Astrocyte (in vitro differentiated cells and primary cell): ENCODE results near the gene KBTBD6. TPM values are rescaled to one million over a fixed set of nuclear protein-coding genes. Genes with fewer than 3 reads are reported as not detected.

Experiments
- DNase-seq: peaks from one replicate; pipeline ENCODE4 v3.0.0-alpha.2; 2010; ENCODE audit warnings: low read depth
- FAIRE-seq: peaks from 2 replicates; lab custom pipeline; 2011; peaks lifted over from hg19 to GRCh38; lab: Jason Lieb, UNC
- H2AFZ ChIP-seq: 2 replicates; pipeline ENCODE4 v1.6.0; 2012; ENCODE audit warnings: low read depth, low read length, inconsistent platforms
- H3K27ac ChIP-seq: 2 replicates; pipeline ENCODE4 v1.5.1; 2011; ENCODE audit warnings: low read depth, low read length, inconsistent platforms
- H3K27me3 ChIP-seq: 2 replicates; pipeline ENCODE4 v1.6.0; 2011; ENCODE audit warnings: low read length, inconsistent platforms; ENCODE audit not compliant: insufficient read depth
- H3K36me3 ChIP-seq: 2 replicates; pipeline ENCODE4 v1.5.1; 2011; ENCODE audit warnings: low read length, inconsistent platforms; ENCODE audit not compliant: insufficient read depth
- H3K4me1 ChIP-seq: 2 replicates; pipeline ENCODE4 v1.5.1; 2011; ENCODE audit warnings: low read length, inconsistent platforms; ENCODE audit not compliant: insufficient read depth
- H3K4me2 ChIP-seq: 2 replicates; pipeline ENCODE4 v1.6.0; 2012; ENCODE audit warnings: low read length, inconsistent platforms
- H3K4me3 ChIP-seq: 2 replicates; pipeline ENCODE4 v1.5.1; 2011; ENCODE audit warnings: low read depth, mild to moderate bottlenecking, low read length, inconsistent platforms; ENCODE audit not compliant: insufficient read depth
- H3K79me2 ChIP-seq: 2 replicates; pipeline ENCODE4 v1.6.0; 2012; ENCODE audit warnings: mild to moderate bottlenecking, low read length, inconsistent platforms; ENCODE audit not compliant: insufficient read depth
- H3K9ac ChIP-seq: 2 replicates; pipeline ENCODE4 v1.6.0; 2012; ENCODE audit warnings: mild to moderate bottlenecking, low read length, inconsistent platforms
- H3K9me3 ChIP-seq: 2 replicates; pipeline ENCODE4 v1.5.1; 2012; ENCODE audit warnings: low read depth, mild to moderate bottlenecking, low read length, inconsistent platforms; ENCODE audit not compliant: insufficient read depth
- H4K20me1 ChIP-seq: 2 replicates; pipeline ENCODE4 v1.6.0; 2012; ENCODE audit warnings: low read length, inconsistent platforms; ENCODE audit not compliant: insufficient read depth
- H3K27ac Mint-ChIP-seq: one replicate; pipeline ENCODE4 v1.8.0; 2021; ENCODE audit warnings: mild to moderate bottlenecking, mixed read lengths; ENCODE audit not compliant: unreplicated experiment
- H3K27me3 Mint-ChIP-seq: one replicate; pipeline ENCODE4 v1.8.0; 2021; ENCODE audit warnings: low read depth, mixed read lengths; ENCODE audit not compliant: unreplicated experiment
- H3K36me3 Mint-ChIP-seq: one replicate; pipeline ENCODE4 v1.8.0; 2021; ENCODE audit warnings: low read depth, mixed read lengths; ENCODE audit not compliant: unreplicated experiment
- H3K4me1 Mint-ChIP-seq: one replicate; pipeline ENCODE4 v1.8.0; 2021; ENCODE audit warnings: low read depth, mixed read lengths; ENCODE audit not compliant: unreplicated experiment
- H3K4me3 Mint-ChIP-seq: one replicate; pipeline ENCODE4 v1.8.0; 2021; ENCODE audit warnings: mild to moderate bottlenecking, moderate library complexity, mixed read lengths; ENCODE audit not compliant: unreplicated experiment
- H3K9me3 Mint-ChIP-seq: one replicate; pipeline ENCODE4 v1.8.0; 2021; ENCODE audit warnings: mild to moderate bottlenecking, mixed read lengths; ENCODE audit not compliant: unreplicated experiment
- CTCF ChIP-seq: IDR thresholded peaks from 2 replicates; pipeline ENCODE4 v1.5.1; 2011; ENCODE audit warnings: low read depth, mild to moderate bottlenecking, inconsistent platforms, low read length, moderate library complexity; ENCODE audit not compliant: insufficient read depth
- EZH2 ChIP-seq: IDR thresholded peaks from 2 replicates; pipeline ENCODE4 v1.6.1; 2012; ENCODE audit warnings: mild to moderate bottlenecking, low read length, inconsistent platforms; ENCODE audit not compliant: insufficient read depth
- total RNA-seq: library from RNA; stranded (reverse); gene quantifications from 2 replicates; pipeline ENCODE4 v1.2.1, GENCODE V29; 2021

KBTBD6 gene
- total RNA-seq, 1 donor from 2014 or later, result 9.6 TPM

- Histone ChIP-seq H3K36me3 (no peaks in the 10 kb centered on the region), H3K4me3 (no peak overlapping the region), H3K9ac (no peak overlapping the region), H3K27me3 (no peaks in the 10 kb centered on the region), H3K4me2 (no peak overlapping the region), H3K27ac (no peak overlapping the region), H2AFZ (no peak overlapping the region), H3K79me2 (no peaks in the 10 kb centered on the region), H3K4me1 (no peaks in the 10 kb centered on the region), H4K20me1 (no peaks in the 10 kb centered on the region), H3K9me3 (peaks cover 6% of the 10 kb centered on the region)
- no peaks in the 10 kb centered on the region for H3K4me1 Mint-ChIP-seq
- no peak for FAIRE-seq
- H3K4me3 Mint-ChIP-seq, result no peak overlapping the region
- no peaks in the 10 kb centered on the region for H3K27me3 Mint-ChIP-seq
- H3K36me3 Mint-ChIP-seq, result peaks cover 11% of the 10 kb centered on the region
- DNase-seq, result no peak
- TF ChIP-seq CTCF (no peak), EZH2 (no peak)
- no peak overlapping the region for H3K27ac Mint-ChIP-seq
- H3K9me3 Mint-ChIP-seq, result peaks cover 23% of the 10 kb centered on the region
These were observed 21.4 kb upstream of the KBTBD6 start for GRCh38 chr13:41154042-41154441.

GRCh38 chr13:41152005-41152404 lies 19.4 kb upstream of the KBTBD6 start:
- Histone ChIP-seq H3K9me3 (peaks cover 11% of the 10 kb centered on the region), H4K20me1 (no peaks in the 10 kb centered on the region), H3K36me3 (no peaks in the 10 kb centered on the region), H3K9ac (no peak overlapping the region), H3K4me2 (no peak overlapping the region), H3K27me3 (no peaks in the 10 kb centered on the region), H2AFZ (no peak overlapping the region), H3K4me3 (no peak overlapping the region), H3K79me2 (no peaks in the 10 kb centered on the region), H3K27ac (no peak overlapping the region), H3K4me1 (no peaks in the 10 kb centered on the region)
- H3K36me3 Mint-ChIP-seq, result peaks cover 14% of the 10 kb centered on the region
- peaks cover 38% of the 10 kb centered on the region for H3K9me3 Mint-ChIP-seq
- no peak for DNase-seq
- no peaks in the 10 kb centered on the region for H3K27me3 Mint-ChIP-seq
- H3K27ac Mint-ChIP-seq, result no peak overlapping the region
- no peaks in the 10 kb centered on the region for H3K4me1 Mint-ChIP-seq
- TF ChIP-seq EZH2, result no peak
- no peak for TF ChIP-seq CTCF
- no peak for FAIRE-seq
- no peak overlapping the region for H3K4me3 Mint-ChIP-seq

- peaks cover 14% of the 10 kb centered on the region for H3K36me3 Mint-ChIP-seq
These were observed 17.5 kb upstream of the KBTBD6 start for GRCh38 chr13:41150058-41150457.

More at GRCh38 chr13:41150058-41150457, 17.5 kb upstream of the KBTBD6 start:
- Mint-ChIP-seq H3K4me3 (no peak overlapping the region), H3K4me1 (no peaks in the 10 kb centered on the region), H3K27ac (no peak overlapping the region), H3K9me3 (peaks cover 38% of the 10 kb centered on the region), H3K27me3 (no peaks in the 10 kb centered on the region)
- H3K9me3 ChIP-seq, result peaks cover 11% of the 10 kb centered on the region
- H3K27me3 ChIP-seq, result no peaks in the 10 kb centered on the region
- no peak for TF ChIP-seq CTCF
- no peak for TF ChIP-seq EZH2
- DNase-seq, result no peak
- H3K4me2 ChIP-seq, result no peak overlapping the region
- H3K79me2 ChIP-seq, result no peaks in the 10 kb centered on the region
- no peaks in the 10 kb centered on the region for H3K4me1 ChIP-seq
- no peaks in the 10 kb centered on the region for H4K20me1 ChIP-seq
- no peak overlapping the region for H2AFZ ChIP-seq
- no peak for FAIRE-seq
- no peak overlapping the region for H3K27ac ChIP-seq
- H3K36me3 ChIP-seq, result no peaks in the 10 kb centered on the region
- no peak overlapping the region for H3K4me3 ChIP-seq
- no peak overlapping the region for H3K9ac ChIP-seq
